NB4 (cell line): ENCODE data around the gene ACOXL.
"Not testable (repeated sequence)": the region's sequence is repeated elsewhere in the genome, so short reads cannot be mapped to it uniquely, and the experiment has no call there.

Experiments used
- DNase-seq: peaks from one replicate; pipeline ENCODE4 v3.0.0; 2010; ENCODE audit warnings: low read depth
- H3K4me3 ChIP-seq: one replicate; pipeline ENCODE4 v1.5.1; 2011; ENCODE audit warnings: mild to moderate bottlenecking, low read depth, low read length, moderate library complexity
- MYC ChIP-seq: IDR thresholded peaks from 2 replicates; pipeline ENCODE4 v1.6.1; 2011; ENCODE audit warnings: low read depth, low read length
- POLR2A ChIP-seq: IDR thresholded peaks from 2 replicates; pipeline ENCODE4 v1.6.1; 2011; ENCODE audit warnings: mild to moderate bottlenecking; ENCODE audit not compliant: insufficient read length; ENCODE audit errors: extremely low read depth
- TF ChIP-seq, protein P1 (sequence below): IDR thresholded peaks from 2 replicates; pipeline ENCODE4 v1.6.1; 2011; ENCODE audit warnings: low read depth, low read length
- TF ChIP-seq, protein P2 (sequence below): IDR thresholded peaks from one replicate; pipeline ENCODE4 v1.5.1; 2012; ENCODE audit warnings: low read depth, low read length

The ACOXL gene

DNA sequence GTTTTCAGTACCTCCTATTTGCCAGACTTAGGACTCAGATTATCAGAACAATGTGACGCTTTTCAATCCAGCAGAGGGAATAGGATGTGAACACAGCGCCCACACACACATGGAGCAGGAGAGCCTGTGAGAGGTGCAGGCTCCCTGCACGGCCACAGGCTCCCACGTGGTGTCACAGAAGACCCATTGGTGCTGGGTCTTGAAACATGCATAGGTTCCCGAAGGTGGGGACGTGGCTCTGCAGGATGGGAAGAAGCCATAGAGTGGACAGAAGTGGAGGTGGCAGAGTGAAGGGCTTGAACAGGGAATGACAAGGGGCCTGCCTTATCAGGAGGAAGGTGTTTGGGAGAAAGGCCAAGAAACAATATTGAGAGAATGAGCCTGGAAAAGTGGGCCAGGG is 309.9 kb downstream of the ACOXL start:
- DNase-seq, result no peak
- TF ChIP-seq MYC, result no peak
- no peak for TF ChIP-seq POLR2A
- TF ChIP-seq, protein P1, sequence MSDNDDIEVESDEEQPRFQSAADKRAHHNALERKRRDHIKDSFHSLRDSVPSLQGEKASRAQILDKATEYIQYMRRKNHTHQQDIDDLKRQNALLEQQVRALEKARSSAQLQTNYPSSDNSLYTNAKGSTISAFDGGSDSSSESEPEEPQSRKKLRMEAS, result no peak
- TF ChIP-seq, protein P2, sequence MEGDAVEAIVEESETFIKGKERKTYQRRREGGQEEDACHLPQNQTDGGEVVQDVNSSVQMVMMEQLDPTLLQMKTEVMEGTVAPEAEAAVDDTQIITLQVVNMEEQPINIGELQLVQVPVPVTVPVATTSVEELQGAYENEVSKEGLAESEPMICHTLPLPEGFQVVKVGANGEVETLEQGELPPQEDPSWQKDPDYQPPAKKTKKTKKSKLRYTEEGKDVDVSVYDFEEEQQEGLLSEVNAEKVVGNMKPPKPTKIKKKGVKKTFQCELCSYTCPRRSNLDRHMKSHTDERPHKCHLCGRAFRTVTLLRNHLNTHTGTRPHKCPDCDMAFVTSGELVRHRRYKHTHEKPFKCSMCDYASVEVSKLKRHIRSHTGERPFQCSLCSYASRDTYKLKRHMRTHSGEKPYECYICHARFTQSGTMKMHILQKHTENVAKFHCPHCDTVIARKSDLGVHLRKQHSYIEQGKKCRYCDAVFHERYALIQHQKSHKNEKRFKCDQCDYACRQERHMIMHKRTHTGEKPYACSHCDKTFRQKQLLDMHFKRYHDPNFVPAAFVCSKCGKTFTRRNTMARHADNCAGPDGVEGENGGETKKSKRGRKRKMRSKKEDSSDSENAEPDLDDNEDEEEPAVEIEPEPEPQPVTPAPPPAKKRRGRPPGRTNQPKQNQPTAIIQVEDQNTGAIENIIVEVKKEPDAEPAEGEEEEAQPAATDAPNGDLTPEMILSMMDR, result no peak
- H3K4me3 ChIP-seq, result no peak overlapping the region

DNA sequence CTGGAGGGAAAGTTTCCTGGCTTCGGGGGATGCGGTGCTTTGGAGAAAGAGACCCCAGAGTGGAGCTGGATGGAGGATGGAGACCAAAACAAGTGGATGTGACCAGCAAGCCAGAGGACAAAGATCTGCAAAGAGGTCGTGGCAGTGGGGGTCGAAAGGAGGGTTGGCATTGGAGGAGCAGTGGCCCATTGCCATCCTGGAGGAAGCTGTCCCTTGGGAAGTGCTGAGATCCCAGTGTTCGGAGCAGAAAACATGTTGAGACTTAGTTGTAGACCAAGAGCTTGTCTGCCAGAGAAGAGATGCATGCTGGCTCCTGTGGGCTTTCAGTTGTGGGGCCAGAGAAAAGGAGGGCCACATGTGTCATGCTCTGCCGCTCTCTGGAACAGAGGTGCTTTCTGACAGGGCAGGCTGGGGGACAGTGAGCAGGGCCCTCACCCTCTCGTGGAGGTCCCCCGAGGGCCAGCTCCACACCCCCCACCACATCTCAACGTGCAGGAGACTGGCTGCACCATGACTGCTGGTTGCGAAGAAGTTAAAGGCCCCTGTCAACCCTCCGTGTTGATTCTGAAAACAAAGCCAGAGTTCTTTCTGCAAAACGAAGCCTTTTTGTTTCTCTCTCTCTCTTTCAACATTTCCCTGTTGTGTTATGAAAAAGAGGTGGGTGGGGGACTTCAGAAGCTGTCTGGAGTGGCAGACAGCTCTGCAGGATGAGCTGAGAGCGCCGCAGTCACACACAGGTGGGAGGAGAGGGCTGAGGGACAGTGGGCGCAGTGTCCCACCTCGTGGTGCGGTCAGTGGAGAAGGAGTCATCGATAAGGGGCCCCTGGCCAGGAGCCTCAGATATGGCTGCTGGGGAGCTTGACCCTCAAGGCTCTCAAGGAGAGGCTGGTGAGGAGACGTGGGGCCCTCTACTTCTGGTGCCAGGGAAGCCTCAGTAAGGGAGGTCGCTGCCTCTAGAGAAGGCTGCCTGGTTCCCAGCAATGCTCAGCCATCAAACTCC is 310.7 kb downstream of the ACOXL start:
- no peak for DNase-seq

DNA sequence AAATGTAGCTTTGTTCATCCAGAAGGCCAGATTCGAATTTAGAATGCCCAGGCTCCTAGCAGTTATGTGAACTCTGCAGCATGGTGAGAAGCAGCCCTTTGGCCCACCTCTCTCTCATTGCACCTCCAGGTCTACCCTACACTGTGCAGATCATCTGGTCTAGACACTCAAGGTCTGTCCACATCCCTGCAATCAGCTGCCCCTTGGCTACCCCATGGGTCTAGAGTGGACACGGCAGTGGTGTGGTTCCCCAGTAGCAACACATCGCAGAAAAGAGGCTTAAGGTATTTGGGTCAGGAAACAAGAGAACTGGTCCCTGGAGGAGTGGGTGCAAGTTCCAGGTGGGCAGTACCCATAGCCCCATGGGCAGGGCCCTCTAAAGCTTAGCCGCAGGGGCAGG is 311.7 kb downstream of the ACOXL start:
- H3K4me3 ChIP-seq, result no peak overlapping the region
- TF ChIP-seq POLR2A, result no peak
- TF ChIP-seq, protein P1, result no peak
- TF ChIP-seq, protein P2, result no peak
- TF ChIP-seq MYC, result no peak
- no peak for DNase-seq

More for the DNA sequence above, 310.7 kb downstream of the ACOXL start:
- no peak overlapping the region for H3K4me3 ChIP-seq
- TF ChIP-seq, protein P1, result no peak
- no peak for TF ChIP-seq POLR2A
- TF ChIP-seq, protein P2, result no peak
- TF ChIP-seq MYC, result no peak

DNA sequence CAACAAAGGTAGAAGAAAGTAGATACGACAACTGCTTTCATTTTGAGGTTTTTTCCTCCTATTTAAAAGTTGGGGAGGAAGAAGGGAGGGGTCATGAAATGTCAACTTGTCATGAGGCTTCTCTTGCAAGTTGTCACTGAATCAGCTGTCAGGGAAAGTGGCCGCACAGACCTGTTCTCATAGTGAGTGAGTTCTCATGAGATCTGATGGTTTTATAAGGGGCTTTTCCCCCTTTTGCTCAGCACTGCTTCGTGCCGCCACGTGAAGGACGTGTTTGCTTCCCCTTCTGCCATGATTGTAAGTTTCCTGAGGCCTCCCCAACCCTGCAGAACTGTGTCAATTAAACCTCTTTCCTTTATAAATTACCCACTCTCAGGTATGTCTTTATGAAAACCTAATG is 312.9 kb downstream of the ACOXL start:
- not testable (repeated sequence) for DNase-seq, H3K4me3 ChIP-seq

DNA sequence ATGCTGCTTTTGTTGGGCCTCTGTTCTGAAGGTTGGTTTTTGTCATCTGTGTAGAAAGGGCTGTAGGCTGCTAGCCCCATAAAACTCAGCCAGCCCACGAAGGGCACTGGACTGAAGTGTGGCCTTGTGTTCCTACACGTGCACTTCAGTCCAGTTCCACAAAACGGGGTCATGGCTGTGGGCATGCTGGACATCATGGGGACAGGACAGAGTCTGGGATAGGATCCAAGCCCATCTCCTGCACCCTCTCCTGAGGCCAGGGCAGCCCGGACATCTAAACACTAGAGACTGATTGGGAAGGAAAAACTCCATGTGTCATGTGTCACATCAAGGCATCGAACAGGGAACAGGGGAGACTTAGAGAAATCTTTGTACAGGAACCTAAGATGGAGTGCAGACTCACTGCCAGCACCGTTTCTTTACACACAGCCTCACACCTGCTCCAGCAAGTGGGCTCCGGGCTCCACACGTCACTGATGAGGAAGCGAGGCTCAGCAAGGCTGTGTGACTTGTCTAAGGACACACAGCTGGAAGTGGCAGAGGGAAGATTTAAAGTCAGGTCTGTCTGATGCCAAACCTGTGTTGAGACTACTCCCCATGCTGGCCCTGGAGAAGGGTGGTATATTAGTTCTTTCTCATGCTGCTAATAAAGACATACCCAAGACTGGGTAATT is 313.5 kb downstream of the ACOXL start:
- H3K4me3 ChIP-seq, result no peak overlapping the region
- no peak for DNase-seq
- TF ChIP-seq, protein P1, result no peak
- no peak for TF ChIP-seq MYC

DNA sequence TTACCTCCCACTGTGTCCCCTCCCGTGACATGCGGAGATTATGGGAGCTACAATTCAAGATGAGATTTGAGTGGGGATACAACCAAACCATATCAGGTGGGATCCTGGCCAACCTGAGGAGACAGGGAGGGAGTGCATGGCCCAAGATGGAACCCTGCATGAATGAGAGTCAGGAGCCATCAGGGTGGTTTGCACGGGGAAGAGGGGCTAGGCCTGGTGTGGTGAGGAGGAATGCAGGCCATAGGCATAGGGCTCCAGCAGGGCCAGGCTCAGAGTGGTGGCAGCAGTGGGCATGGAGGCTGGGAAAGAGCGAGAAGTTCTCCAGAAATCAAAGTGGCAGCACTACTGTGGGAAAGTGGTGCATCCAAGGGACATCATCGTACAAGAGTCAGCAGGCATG is 314.3 kb downstream of the ACOXL start:
- H3K4me3 ChIP-seq, result no peak overlapping the region
- DNase-seq, result no peak
- TF ChIP-seq, protein P2, result no peak
- TF ChIP-seq POLR2A (no peak), MYC (no peak)
- TF ChIP-seq, protein P1, result no peak
